LNCaP clone FGC (cell line): ENCODE measurements around the gene LGI1.
"Not testable (repeated sequence)": the region's sequence is repeated elsewhere in the genome, so short reads cannot be mapped to it uniquely, and the experiment has no call there.

Source experiments
- DNase-seq: peaks from one replicate; pipeline ENCODE4 v3.0.0-alpha.2; 2011; ENCODE audit warnings: low read depth
- H3K4me3 ChIP-seq: 2 replicates; pipeline ENCODE4 v1.5.1; 2011; ENCODE audit warnings: mild to moderate bottlenecking, low read depth, low read length, control low read depth
- TF ChIP-seq, protein P1 (sequence below): IDR thresholded peaks from 2 replicates; pipeline ENCODE4 v1.5.1; 2012; ENCODE audit warnings: mild to moderate bottlenecking; ENCODE audit not compliant: control insufficient read depth, insufficient read depth; ENCODE audit errors: extremely low read depth

LGI1 gene

DNA sequence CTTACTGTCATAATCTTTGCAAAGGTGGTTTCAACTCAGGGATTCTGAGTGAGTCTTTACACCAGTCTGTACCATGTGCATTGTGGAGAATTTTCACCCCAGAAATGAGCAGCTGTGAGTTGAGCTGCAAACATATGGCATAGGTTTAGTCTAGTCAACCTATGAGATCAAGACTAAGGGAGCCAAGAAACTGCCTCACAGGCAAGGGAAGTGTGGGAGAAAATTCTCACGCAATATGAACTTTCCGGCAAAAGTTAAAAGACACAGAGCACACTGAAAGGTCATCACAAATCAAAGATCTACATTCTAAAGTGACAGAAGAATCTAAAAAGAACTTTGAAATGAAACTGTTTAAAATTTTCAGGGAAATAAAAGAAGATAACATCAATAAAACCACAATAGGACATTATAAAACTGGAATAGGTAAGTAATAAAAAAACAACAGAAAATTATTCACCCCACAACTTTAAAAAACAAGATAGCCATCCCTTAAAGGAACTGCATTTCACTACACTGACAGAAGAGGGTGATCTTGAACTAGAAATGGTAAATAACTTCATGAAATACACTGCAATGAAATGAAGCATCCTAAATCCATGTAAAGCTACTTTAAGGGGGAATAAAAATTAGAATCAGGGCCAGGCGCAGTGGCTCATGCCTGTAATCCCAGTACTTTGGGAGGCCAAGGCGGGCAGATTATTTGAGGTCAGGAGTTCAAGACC, 63.5 kb downstream of the LGI1 start:
- TF ChIP-seq, protein P1, sequence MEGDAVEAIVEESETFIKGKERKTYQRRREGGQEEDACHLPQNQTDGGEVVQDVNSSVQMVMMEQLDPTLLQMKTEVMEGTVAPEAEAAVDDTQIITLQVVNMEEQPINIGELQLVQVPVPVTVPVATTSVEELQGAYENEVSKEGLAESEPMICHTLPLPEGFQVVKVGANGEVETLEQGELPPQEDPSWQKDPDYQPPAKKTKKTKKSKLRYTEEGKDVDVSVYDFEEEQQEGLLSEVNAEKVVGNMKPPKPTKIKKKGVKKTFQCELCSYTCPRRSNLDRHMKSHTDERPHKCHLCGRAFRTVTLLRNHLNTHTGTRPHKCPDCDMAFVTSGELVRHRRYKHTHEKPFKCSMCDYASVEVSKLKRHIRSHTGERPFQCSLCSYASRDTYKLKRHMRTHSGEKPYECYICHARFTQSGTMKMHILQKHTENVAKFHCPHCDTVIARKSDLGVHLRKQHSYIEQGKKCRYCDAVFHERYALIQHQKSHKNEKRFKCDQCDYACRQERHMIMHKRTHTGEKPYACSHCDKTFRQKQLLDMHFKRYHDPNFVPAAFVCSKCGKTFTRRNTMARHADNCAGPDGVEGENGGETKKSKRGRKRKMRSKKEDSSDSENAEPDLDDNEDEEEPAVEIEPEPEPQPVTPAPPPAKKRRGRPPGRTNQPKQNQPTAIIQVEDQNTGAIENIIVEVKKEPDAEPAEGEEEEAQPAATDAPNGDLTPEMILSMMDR = peak; percentile 41
- DNase-seq = no peak
- H3K4me3 ChIP-seq = no peak overlapping the region

DNA sequence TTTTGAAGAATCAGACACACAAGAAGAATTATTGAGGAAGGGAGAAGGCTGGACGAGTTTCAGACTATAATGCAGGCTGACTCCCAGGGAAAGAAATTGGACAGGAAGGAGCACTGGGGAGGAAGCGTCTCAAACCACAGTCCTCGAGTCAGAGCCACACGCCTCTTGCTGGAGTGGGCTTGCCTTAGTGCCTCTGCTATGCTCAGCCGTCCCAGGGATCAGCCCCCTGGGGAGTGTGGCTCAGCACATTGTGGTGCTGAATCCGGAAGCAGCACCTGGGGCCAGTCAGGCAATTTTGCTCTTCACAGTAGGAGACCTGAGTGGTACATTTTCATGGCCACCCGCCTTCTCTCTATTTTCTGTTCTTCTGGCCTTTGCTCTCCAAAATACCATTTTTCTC, 68.6 kb downstream of the LGI1 start:
- no peak overlapping the region for H3K4me3 ChIP-seq
- no peak for DNase-seq
- TF ChIP-seq, protein P1 = no peak

DNA sequence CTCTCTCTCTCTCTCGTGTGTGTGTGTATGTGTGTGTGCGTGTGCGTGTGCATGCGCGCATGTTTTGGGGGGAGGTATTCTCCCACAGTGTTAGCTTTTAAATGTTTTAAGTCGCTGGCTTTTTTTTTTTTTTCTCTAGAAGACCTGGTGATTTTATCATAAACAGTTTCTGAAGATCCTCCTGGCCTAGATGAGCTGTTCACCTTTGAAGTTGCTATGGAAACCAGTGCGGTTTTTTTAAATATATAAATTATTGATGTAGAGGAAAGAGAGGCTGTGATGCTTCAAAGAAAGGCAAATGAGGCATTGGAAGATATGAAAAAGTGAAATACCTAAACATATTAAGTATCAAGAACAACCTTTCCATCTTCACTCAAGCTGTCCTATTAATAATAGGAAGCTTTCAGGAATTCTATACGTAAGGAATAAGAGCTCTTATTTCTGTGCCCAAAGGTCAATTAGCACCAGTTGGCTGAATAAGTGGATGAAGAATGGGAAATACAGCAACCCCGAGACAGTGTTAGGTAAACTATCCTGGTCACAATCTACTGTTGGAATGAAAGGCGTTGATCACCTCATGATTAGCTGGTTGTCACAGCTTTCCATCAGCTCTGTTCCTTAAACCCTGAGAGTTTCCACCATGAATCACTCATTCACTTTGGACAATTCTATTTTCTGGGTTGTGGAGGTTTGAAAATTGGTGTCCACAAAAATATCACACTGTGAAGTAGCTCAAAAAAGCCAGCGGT, 69.5 kb downstream of the LGI1 start:
- no peak for DNase-seq
- TF ChIP-seq, protein P1 = no peak
- no peak overlapping the region for H3K4me3 ChIP-seq

DNA sequence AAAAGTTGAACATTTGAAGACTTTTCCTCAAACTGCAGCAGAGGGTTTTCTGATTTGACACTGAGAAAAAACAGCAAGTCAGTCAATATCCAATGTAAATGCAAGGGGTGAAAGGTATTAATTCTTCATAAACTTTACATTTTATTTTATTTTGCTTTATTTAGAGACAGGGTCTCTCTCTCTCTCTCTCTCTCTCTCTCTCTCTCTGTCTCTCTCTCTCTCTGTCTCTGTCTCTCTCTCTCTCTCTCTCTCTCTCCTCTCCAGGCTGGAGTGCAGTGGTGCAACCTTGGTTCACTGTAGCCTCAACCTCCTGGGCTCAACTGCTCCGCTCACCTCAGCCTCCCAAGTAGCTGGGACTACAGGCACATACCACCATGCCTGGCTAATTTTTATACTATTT, 73.3 kb downstream of the LGI1 start:
- not testable (repeated sequence) for DNase-seq, H3K4me3 ChIP-seq

DNA sequence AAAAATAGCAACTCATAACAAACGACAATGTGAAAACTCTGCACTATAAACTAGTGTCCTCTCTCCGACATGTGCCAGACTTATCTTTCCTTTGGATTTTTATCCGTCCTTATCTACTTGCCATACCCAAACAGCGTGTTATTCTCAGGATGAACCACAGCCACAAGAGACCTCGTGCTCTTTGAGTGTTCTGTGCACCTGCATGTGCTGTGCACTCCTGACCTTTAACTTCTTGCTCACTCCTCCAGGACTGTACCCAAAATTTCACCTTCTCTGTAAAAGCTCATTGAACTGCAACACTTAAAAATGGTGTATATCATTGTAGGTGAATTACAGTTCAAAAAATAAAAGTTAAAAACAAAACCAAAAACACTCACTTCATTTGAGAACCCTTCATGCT, 78.0 kb downstream of the LGI1 start:
- TF ChIP-seq, protein P1 = no peak
- DNase-seq = no peak
- no peak overlapping the region for H3K4me3 ChIP-seq

DNA sequence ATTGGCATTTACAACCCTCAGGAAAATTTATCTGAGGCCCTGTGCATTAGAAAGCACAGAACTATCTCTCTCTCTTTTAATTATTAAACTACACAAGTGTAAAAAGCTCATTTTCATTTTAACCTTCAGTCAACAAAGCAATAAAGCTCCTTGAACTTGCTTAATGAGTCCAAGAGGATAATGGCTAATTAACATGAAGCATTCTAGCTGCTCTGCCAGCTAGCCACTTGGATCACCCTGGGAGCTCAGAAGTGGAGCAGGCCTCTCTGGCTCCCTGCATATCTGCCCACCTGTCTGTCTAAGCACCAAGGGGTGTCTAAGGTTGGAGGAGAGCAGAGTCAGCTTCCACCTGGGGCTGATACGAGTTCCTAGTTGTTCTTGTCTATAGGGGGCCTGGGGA, 80.1 kb downstream of the LGI1 start:
- H3K4me3 ChIP-seq = no peak overlapping the region
- no peak for DNase-seq
- TF ChIP-seq, protein P1 = no peak

DNA sequence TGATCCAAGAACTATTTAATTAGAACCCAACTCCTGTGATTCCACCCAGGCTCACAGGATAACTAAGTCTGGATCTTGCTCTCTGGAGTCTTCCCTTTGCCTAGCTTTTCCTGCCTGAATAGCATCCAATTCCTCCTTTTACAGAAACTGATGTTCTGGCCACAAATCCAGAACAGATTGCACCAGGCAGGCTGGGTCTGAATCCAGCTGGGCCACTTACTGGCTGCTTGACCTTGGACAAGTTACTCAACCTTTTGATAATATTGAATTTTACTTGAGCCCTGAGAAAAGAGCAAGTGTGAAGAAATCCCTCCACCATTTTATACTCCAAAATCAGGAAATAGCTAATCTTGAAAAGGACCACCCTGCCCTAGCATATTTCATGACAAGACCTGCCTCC, 80.5 kb downstream of the LGI1 start:
- TF ChIP-seq, protein P1 = no peak
- no peak for DNase-seq
- H3K4me3 ChIP-seq = no peak overlapping the region
